ENCODE data around the gene CCDC190.

The CCDC190 gene

GRCh38 chr1:162861101-162861500 lies at the start of gene CCDC190:
Gene CCDC190 (minus strand): TSS chr1:162861175. CDS start chr1:162859646, 1,529 bp downstream.
- Mint-ChIP-seq H3K9me3 (peaks cover 8% of the 10 kb centered on the region), H3K36me3 (ENCODE audit: low read depth) (no peaks in the 10 kb centered on the region), H3K4me3 (no peak within 1 kb of the TSS), H3K27ac (no peak within 1 kb of the TSS), H3K27me3 (ENCODE audit: low read depth, poor library complexity) (no peaks in the 10 kb centered on the region), H3K4me1 (peaks cover 11% of the 10 kb centered on the region)
- no peak for DNase-seq
- no peak for TF ChIP-seq CTCF (IDR thresholded peaks at IDR 0.05)

- Mint-ChIP-seq H3K36me3 (ENCODE audit: low read depth) (peaks cover 13% of the 10 kb centered on the region), H3K4me1 (peaks cover 24% of the 10 kb centered on the region), H3K9me3 (peaks cover 46% of the 10 kb centered on the region), H3K27ac (no peak overlapping the region), H3K4me3 (no peak overlapping the region), H3K27me3 (ENCODE audit: low read depth, poor library complexity) (no peaks in the 10 kb centered on the region)
- no peak for TF ChIP-seq CTCF (IDR thresholded peaks at IDR 0.05)
- no peak for DNase-seq
Observed at GRCh38 chr1:162910161-162910560, 49.2 kb upstream of the CCDC190 start.

GRCh38 chr1:162908780-162909179 lies 47.8 kb upstream of the CCDC190 start:
- Mint-ChIP-seq H3K27ac (no peak overlapping the region), H3K4me1 (peaks cover 38% of the 10 kb centered on the region), H3K9me3 (peaks cover 34% of the 10 kb centered on the region), H3K4me3 (no peak overlapping the region), H3K27me3 (ENCODE audit: low read depth, poor library complexity) (no peaks in the 10 kb centered on the region), H3K36me3 (ENCODE audit: low read depth) (peaks cover 13% of the 10 kb centered on the region)
- DNase-seq, result no peak
- no peak for TF ChIP-seq CTCF (IDR thresholded peaks at IDR 0.05)

- Mint-ChIP-seq H3K27me3 (ENCODE audit: low read depth, poor library complexity) (no peaks in the 10 kb centered on the region), H3K4me1 (peaks cover 43% of the 10 kb centered on the region), H3K4me3 (no peak overlapping the region), H3K9me3 (peaks cover 29% of the 10 kb centered on the region), H3K36me3 (ENCODE audit: low read depth) (peaks cover 13% of the 10 kb centered on the region), H3K27ac (no peak overlapping the region)
- no peak for DNase-seq
- no peak for TF ChIP-seq CTCF (IDR thresholded peaks at IDR 0.05)
Observed at GRCh38 chr1:162908236-162908635, 47.3 kb upstream of the CCDC190 start.

- Mint-ChIP-seq H3K4me1 (peaks cover 44% of the 10 kb centered on the region), H3K4me3 (no peak overlapping the region), H3K9me3 (peaks cover 12% of the 10 kb centered on the region), H3K27ac (no peak overlapping the region), H3K27me3 (ENCODE audit: low read depth, poor library complexity) (no peaks in the 10 kb centered on the region), H3K36me3 (ENCODE audit: low read depth) (peaks cover 4% of the 10 kb centered on the region)
- no peak for DNase-seq
- TF ChIP-seq CTCF (IDR thresholded peaks at IDR 0.05), result no peak
Observed at GRCh38 chr1:162906485-162906884, 45.5 kb upstream of the CCDC190 start.
